Measurements from ENCODE around the gene CDH13.

DNA sequence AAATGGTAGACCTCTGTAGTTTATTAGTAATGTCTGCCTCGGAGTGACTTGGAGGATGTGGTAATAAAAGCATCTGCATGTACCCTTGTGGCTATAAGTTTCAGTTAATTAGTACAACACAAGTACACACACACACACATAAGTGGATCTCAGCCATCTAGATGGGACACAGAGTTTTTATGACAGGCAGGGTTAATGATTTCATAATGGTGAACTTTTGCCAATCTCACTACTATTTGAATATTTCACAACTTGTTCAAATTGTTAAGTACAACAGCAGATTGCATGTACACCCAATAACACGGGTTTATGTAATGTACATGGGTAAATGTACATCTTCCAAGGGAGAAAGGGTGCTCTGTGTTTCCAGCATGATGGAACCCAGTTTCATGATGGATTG lies 669.7 kb downstream of the CDH13 start:
- no peak for TF ChIP-seq ZFP3 (CRISPR knock-in tag; IDR thresholded peaks at IDR 0.05)
- TF ChIP-seq, protein P1, sequence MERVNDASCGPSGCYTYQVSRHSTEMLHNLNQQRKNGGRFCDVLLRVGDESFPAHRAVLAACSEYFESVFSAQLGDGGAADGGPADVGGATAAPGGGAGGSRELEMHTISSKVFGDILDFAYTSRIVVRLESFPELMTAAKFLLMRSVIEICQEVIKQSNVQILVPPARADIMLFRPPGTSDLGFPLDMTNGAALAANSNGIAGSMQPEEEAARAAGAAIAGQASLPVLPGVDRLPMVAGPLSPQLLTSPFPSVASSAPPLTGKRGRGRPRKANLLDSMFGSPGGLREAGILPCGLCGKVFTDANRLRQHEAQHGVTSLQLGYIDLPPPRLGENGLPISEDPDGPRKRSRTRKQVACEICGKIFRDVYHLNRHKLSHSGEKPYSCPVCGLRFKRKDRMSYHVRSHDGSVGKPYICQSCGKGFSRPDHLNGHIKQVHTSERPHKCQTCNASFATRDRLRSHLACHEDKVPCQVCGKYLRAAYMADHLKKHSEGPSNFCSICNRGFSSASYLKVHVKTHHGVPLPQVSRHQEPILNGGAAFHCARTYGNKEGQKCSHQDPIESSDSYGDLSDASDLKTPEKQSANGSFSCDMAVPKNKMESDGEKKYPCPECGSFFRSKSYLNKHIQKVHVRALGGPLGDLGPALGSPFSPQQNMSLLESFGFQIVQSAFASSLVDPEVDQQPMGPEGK (CRISPR knock-in tag; IDR thresholded peaks at IDR 0.05; ENCODE audit: borderline replicate concordance), result no peak

Data from SK-N-SH treated with all-trans-retinoic acid at 6 μM for 48 hours (cell line).